ENCODE data around the gene COA5. TPM values are rescaled to one million over a fixed set of nuclear protein-coding genes. Genes with fewer than 3 reads are reported as not detected.

COA5 gene
- polyA plus RNA-seq, 1 of the 3 experiments (the other 2 are of a cell fraction), result 40.3 TPM

DNA sequence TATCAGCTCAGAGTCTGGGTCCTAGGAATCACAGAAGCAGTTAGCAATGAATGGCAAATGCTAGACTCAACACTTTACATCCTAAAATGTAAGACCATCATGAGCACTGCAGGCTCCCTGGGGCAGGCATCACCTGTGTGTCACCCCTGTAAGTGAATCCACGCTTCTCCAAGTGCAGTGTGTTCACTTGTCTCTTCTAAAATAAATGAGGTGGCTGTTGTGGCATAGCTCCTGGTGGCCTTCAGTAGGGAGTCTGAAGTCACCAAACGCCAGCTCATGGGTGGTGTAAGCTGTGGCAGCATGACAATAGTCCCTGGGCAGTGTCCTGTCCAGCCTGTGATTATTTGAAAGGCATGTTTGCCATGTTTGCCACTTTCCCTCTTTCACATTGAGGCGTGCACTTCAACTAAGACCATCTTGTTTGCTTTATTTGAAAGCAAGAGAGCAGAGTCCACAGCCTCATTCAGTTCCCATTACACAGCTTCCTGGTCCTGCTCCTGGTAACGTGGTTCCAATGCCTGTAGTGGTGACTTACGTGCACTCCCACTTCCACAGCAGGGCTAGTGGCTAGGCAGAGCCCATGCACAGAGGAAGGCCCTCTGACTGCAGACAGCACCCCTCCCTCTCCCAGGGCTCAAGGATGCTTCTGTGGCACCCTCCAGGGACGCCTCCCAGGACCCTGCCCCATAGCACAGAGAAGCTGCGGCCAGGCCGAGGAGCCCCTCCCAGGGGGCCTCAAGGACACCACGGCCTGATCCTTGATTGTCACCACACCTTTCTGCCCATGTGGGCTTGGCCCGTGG lies 24.3 kb downstream of the COA5 start:
- Histone ChIP-seq H3K9me3 (no peaks in the 10 kb centered on the region), H3K9ac (no peak overlapping the region), H3K27me3 (ENCODE audit: insufficient read depth) (no peaks in the 10 kb centered on the region), H3K79me2 (ENCODE audit: insufficient read depth) (no peaks in the 10 kb centered on the region), H3K36me3 (replicated peaks in 1 of 2; ENCODE audit: control insufficient read depth in 1 of 2, insufficient read depth in 2 of 2, low read length in 1 of 2) (peaks cover 0 to 34% of the 10 kb centered on the region in 2 experiments), H3K4me1 (ENCODE audit: control insufficient read depth in 1 of 2, insufficient read depth in 2 of 2, low read depth in 1 of 2, low read length in 1 of 2) (no peaks in the 10 kb centered on the region), H2AFZ (ENCODE audit: low read depth) (no peak overlapping the region), H3K4me2 (no peak overlapping the region), H3K4me3 (ENCODE audit: low read depth in 2 of 2, low read length in 1 of 2) (no peak overlapping the region), H4K20me1 (ENCODE audit: insufficient read depth) (no peaks in the 10 kb centered on the region), H3F3A (replicated peaks; ENCODE audit: insufficient read depth) (peaks cover 4% of the 10 kb centered on the region), H3K9me2 (no peaks in the 10 kb centered on the region), H3K27ac (ENCODE audit: low read depth in 2 of 2, low read length in 1 of 2) (no peak overlapping the region)
- POLR2A ChIA-PET, result no interaction called here
- TF ChIP-seq, protein P1, sequence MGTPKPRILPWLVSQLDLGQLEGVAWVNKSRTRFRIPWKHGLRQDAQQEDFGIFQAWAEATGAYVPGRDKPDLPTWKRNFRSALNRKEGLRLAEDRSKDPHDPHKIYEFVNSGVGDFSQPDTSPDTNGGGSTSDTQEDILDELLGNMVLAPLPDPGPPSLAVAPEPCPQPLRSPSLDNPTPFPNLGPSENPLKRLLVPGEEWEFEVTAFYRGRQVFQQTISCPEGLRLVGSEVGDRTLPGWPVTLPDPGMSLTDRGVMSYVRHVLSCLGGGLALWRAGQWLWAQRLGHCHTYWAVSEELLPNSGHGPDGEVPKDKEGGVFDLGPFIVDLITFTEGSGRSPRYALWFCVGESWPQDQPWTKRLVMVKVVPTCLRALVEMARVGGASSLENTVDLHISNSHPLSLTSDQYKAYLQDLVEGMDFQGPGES (IDR thresholded peaks at IDR 0.05; ENCODE audit: low read depth, low read length), result no peak
- TF ChIP-seq NFIC (IDR thresholded peaks at IDR 0.05; ENCODE audit: borderline replicate concordance), result no peak
- TF ChIP-seq GATA2 (CRISPR knock-in tag; IDR thresholded peaks at IDR 0.05), result no peak
- no peak for TF ChIP-seq MEF2A (IDR thresholded peaks at IDR 0.05; ENCODE audit: borderline replicate concordance, low read depth)
- no peak for DNase-seq
- WGBS (ENCODE audit: low lambda C conversion rate), result 95% methylated on average over 7 of the region's 10 CpGs
- CTCF ChIA-PET, result interaction anchor here (0.6 to 2.4 kb wide), 4 partner anchors 14 to 1392 kb away, joined by 3 to 10 read pairs (median 5); no protein-coding TSS in a partner anchor

DNA sequence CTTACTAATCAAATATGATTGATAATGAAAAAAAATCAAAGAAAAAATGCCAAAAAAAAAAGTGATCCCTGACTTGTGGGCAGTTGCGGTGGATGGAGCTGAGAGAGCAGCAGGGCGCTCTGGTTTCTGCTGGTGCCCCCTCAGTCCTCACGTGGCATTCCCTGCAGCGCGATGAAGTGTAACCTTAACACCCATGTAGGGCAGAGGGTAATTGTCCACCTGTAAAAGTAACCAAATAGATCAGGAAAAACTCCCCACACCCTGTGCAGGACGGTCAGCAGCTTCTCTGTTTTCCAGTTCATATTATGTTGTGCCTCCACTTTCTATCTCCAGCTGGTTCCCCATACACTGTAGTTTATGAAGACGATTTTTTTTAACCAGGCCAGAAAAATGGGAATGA lies 25.0 kb downstream of the COA5 start:
- CTCF ChIA-PET, result interaction anchor here (0.7 to 2.4 kb wide), 3 partner anchors 14 to 883 kb away, joined by 3 to 10 read pairs (median 7); no protein-coding TSS in a partner anchor
- no peaks in the 10 kb centered on the region for H3K79me2 ChIP-seq (ENCODE audit: insufficient read depth)
- H2AFZ ChIP-seq (ENCODE audit: low read depth), result no peak overlapping the region
- peaks cover 4% of the 10 kb centered on the region for H3F3A ChIP-seq (replicated peaks; ENCODE audit: insufficient read depth)
- H3K9me3 ChIP-seq, result no peaks in the 10 kb centered on the region
- H3K9me2 ChIP-seq, result no peaks in the 10 kb centered on the region
- WGBS (ENCODE audit: low lambda C conversion rate), result 97% methylated on average over 7 of the region's 7 CpGs
- no peaks in the 10 kb centered on the region for H4K20me1 ChIP-seq (ENCODE audit: insufficient read depth)
- H3K27ac ChIP-seq (ENCODE audit: low read depth in 2 of 2, low read length in 1 of 2), result no peak overlapping the region
- peaks cover 0 to 34% of the 10 kb centered on the region in 2 experiments for H3K36me3 ChIP-seq (replicated peaks in 1 of 2; ENCODE audit: control insufficient read depth in 1 of 2, insufficient read depth in 2 of 2, low read length in 1 of 2)
- no peak overlapping the region for H3K4me2 ChIP-seq
- H3K9ac ChIP-seq, result no peak overlapping the region
- H3K4me3 ChIP-seq (ENCODE audit: low read depth in 2 of 2, low read length in 1 of 2), result no peak overlapping the region
- no peak for DNase-seq
- H3K27me3 ChIP-seq (ENCODE audit: insufficient read depth), result no peaks in the 10 kb centered on the region
- no peak for TF ChIP-seq NRF1 (IDR thresholded peaks at IDR 0.05; ENCODE audit: low read depth, low read length)
- TF ChIP-seq MXI1 (IDR thresholded peaks at IDR 0.05; ENCODE audit: low read depth, low read length), result no peak
- TF ChIP-seq TAF1 (IDR thresholded peaks at IDR 0.05; ENCODE audit: borderline replicate concordance, low read depth, low read length), result no peak
- no peak for TF ChIP-seq FOXJ3 (CRISPR knock-in tag; IDR thresholded peaks at IDR 0.05)
- TF ChIP-seq, protein P2, sequence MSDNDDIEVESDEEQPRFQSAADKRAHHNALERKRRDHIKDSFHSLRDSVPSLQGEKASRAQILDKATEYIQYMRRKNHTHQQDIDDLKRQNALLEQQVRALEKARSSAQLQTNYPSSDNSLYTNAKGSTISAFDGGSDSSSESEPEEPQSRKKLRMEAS (IDR thresholded peaks at IDR 0.05; ENCODE audit: low read depth), result no peak
- TF ChIP-seq, protein P3, sequence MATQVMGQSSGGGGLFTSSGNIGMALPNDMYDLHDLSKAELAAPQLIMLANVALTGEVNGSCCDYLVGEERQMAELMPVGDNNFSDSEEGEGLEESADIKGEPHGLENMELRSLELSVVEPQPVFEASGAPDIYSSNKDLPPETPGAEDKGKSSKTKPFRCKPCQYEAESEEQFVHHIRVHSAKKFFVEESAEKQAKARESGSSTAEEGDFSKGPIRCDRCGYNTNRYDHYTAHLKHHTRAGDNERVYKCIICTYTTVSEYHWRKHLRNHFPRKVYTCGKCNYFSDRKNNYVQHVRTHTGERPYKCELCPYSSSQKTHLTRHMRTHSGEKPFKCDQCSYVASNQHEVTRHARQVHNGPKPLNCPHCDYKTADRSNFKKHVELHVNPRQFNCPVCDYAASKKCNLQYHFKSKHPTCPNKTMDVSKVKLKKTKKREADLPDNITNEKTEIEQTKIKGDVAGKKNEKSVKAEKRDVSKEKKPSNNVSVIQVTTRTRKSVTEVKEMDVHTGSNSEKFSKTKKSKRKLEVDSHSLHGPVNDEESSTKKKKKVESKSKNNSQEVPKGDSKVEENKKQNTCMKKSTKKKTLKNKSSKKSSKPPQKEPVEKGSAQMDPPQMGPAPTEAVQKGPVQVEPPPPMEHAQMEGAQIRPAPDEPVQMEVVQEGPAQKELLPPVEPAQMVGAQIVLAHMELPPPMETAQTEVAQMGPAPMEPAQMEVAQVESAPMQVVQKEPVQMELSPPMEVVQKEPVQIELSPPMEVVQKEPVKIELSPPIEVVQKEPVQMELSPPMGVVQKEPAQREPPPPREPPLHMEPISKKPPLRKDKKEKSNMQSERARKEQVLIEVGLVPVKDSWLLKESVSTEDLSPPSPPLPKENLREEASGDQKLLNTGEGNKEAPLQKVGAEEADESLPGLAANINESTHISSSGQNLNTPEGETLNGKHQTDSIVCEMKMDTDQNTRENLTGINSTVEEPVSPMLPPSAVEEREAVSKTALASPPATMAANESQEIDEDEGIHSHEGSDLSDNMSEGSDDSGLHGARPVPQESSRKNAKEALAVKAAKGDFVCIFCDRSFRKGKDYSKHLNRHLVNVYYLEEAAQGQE (IDR thresholded peaks at IDR 0.05; ENCODE audit: low read depth, low read length), result no peak
- TF ChIP-seq, protein P1 (IDR thresholded peaks at IDR 0.05; ENCODE audit: low read depth, low read length), result no peak
- TF ChIP-seq SMC3 (IDR thresholded peaks at IDR 0.05; ENCODE audit: low read depth, low read length), result no peak
- H3K4me1 ChIP-seq (ENCODE audit: control insufficient read depth in 1 of 2, insufficient read depth in 2 of 2, low read depth in 1 of 2, low read length in 1 of 2), result no peaks in the 10 kb centered on the region
- POLR2A ChIA-PET, result no interaction called here
